Activated effector memory CD4-positive, alpha-beta T cell treated with anti-CD3 and anti-CD28 coated beads, Interleukin-2, amount 50 U/mL, for 16 hours (primary cell): Measurements from ENCODE around the gene PLA2G4B.
A peak's percentile ranks its signal among the peaks of the same experiment; 100 is the strongest.

ENCODE experiments used
- DNase-seq: peaks from one replicate; pipeline ENCODE4 v3.0.0-alpha.2; 2020

The PLA2G4B gene

GRCh38 chr15:41827880-41828806 lies 10.5 kb upstream of the PLA2G4B start, which contains the start of gene JMJD7:
Gene JMJD7 (plus strand): TSS chr15:41828092. CDS start chr15:41828125, 33 bp downstream.
- peak; percentile 97 for DNase-seq

- no peak for DNase-seq
These were observed 9.9 kb upstream of the PLA2G4B start for GRCh38 chr15:41828807-41829141.

- no peak for DNase-seq
These were observed 8.5 kb upstream of the PLA2G4B start for GRCh38 chr15:41829959-41830646.

- DNase-seq = peak; percentile 75
These were observed 7.4 kb upstream of the PLA2G4B start for GRCh38 chr15:41831291-41831690.

- no peak for DNase-seq
These were observed 6.4 kb upstream of the PLA2G4B start for GRCh38 chr15:41832208-41832607.

GRCh38 chr15:41832875-41833274 lies 5.8 kb upstream of the PLA2G4B start:
- DNase-seq = no peak

- DNase-seq = no peak
These were observed 4.6 kb upstream of the PLA2G4B start for GRCh38 chr15:41834096-41834495.

- no peak for DNase-seq
These were observed 2.6 kb upstream of the PLA2G4B start for GRCh38 chr15:41836073-41836472.

GRCh38 chr15:41836713-41837454 lies 1.8 kb upstream of the PLA2G4B start:
- no peak for DNase-seq

- DNase-seq = no peak
These were observed 1.3 kb downstream of the PLA2G4B start for GRCh38 chr15:41839781-41840491.

- no peak for DNase-seq
These were observed 2.0 kb downstream of the PLA2G4B start for GRCh38 chr15:41840673-41841072.

- DNase-seq = no peak
These were observed 2.5 kb downstream of the PLA2G4B start for GRCh38 chr15:41841131-41841530.

GRCh38 chr15:41842229-41842628 lies 3.6 kb downstream of the PLA2G4B start:
- DNase-seq = no peak

GRCh38 chr15:41843571-41843970 lies 4.9 kb downstream of the PLA2G4B start:
- no peak for DNase-seq

GRCh38 chr15:41844814-41845213 lies 6.2 kb downstream of the PLA2G4B start:
- no peak for DNase-seq

GRCh38 chr15:41847206-41847605 lies 8.6 kb downstream of the PLA2G4B start:
- no peak for DNase-seq

- no peak for DNase-seq
These were observed 9.3 kb downstream of the PLA2G4B start for GRCh38 chr15:41847981-41848380.

GRCh38 chr15:41848631-41849030 lies 10.0 kb downstream of the PLA2G4B start:
- DNase-seq = peak; percentile 74

GRCh38 chr15:41849204-41849603 lies 10.6 kb downstream of the PLA2G4B start:
- no peak for DNase-seq

- DNase-seq = no peak
These were observed 11.2 kb downstream of the PLA2G4B start for GRCh38 chr15:41849861-41850260.

- no peak for DNase-seq
These were observed 12.0 kb downstream of the PLA2G4B start for GRCh38 chr15:41850482-41851166.

GRCh38 chr15:41851167-41851523 lies 12.5 kb downstream of the PLA2G4B start:
- DNase-seq = no peak
